ENCODE measurements around the gene GADL1. TPM values are rescaled to one million over a fixed set of nuclear protein-coding genes. Genes with fewer than 3 reads are reported as not detected.

GADL1 gene
- polyA plus RNA-seq, 1 experiment = not detected

- no peak for DNase-seq (ENCODE audit: low read depth, low spot score)
- no peaks in the 10 kb centered on the region for H3K27me3 ChIP-seq (ENCODE audit: control insufficient read depth, insufficient read depth, low read length)
- no peak overlapping the region for H3K4me3 ChIP-seq (ENCODE audit: low read depth, low read length)
- ChIA-PET CTCF (interaction anchor here (0.5 to 7.1 kb wide), 64 partner anchors 8 to 1672 kb away, joined by 3 to 100 read pairs (median 4); partner anchors contain the start of gene TGFBR2), POLR2A (no interaction called here)
- no peaks in the 10 kb centered on the region for H3K9me3 ChIP-seq (ENCODE audit: control insufficient read depth, insufficient read depth, low read length)
- TF ChIP-seq, protein P1, sequence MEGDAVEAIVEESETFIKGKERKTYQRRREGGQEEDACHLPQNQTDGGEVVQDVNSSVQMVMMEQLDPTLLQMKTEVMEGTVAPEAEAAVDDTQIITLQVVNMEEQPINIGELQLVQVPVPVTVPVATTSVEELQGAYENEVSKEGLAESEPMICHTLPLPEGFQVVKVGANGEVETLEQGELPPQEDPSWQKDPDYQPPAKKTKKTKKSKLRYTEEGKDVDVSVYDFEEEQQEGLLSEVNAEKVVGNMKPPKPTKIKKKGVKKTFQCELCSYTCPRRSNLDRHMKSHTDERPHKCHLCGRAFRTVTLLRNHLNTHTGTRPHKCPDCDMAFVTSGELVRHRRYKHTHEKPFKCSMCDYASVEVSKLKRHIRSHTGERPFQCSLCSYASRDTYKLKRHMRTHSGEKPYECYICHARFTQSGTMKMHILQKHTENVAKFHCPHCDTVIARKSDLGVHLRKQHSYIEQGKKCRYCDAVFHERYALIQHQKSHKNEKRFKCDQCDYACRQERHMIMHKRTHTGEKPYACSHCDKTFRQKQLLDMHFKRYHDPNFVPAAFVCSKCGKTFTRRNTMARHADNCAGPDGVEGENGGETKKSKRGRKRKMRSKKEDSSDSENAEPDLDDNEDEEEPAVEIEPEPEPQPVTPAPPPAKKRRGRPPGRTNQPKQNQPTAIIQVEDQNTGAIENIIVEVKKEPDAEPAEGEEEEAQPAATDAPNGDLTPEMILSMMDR (IDR thresholded peaks at IDR 0.05; ENCODE audit: low read depth, low read length) = no peak
- no peak overlapping the region for H3K27ac ChIP-seq (ENCODE audit: low read depth, low read length)
These were observed 201.8 kb downstream of the GADL1 start for GRCh38 chr3:30692498-30693130.

DNA sequence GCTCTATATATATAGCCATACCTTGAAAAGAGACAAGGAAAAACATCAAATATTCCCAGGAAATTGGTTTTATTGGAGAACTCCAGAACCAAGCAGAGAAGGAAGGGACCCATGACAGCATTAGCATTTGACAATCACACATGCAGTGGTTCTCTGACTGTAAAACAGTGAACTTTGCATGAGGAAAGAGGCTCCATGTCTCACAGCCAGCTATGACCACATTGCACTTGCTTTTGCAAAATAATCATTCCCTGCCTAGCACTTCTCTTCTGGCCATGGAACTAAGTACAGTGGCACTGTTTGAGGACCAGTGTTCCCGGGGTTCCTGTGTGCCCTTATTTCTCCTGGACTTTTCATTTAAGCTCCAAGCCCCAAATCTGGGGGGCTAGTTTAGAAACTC, 202.5 kb downstream of the GADL1 start:
- ChIA-PET CTCF (interaction anchor here (0.6 to 7.1 kb wide), 8 partner anchors 22 to 838 kb away, joined by 3 to 100 read pairs (median 4); no protein-coding TSS in a partner anchor), POLR2A (interaction anchor here (1.3 kb wide), 1 partner anchor 86 kb away, joined by 4 read pairs; the partner anchor contains the start of gene TGFBR2)
- Histone ChIP-seq H3K27me3 (ENCODE audit: control insufficient read depth, insufficient read depth, low read length) (no peaks in the 10 kb centered on the region), H3K27ac (ENCODE audit: low read depth, low read length) (no peak overlapping the region), H3K4me3 (ENCODE audit: low read depth, low read length) (no peak overlapping the region), H3K9me3 (ENCODE audit: control insufficient read depth, insufficient read depth, low read length) (no peaks in the 10 kb centered on the region)
- TF ChIP-seq, protein P1 (IDR thresholded peaks at IDR 0.05; ENCODE audit: low read depth, low read length) = no peak
- no peak for DNase-seq (ENCODE audit: low read depth, low spot score)

- no peaks in the 10 kb centered on the region for H3K27me3 ChIP-seq (ENCODE audit: control insufficient read depth, insufficient read depth, low read length)
- TF ChIP-seq, protein P1 (IDR thresholded peaks at IDR 0.05; ENCODE audit: low read depth, low read length) = no peak
- no peak overlapping the region for H3K4me3 ChIP-seq (ENCODE audit: low read depth, low read length)
- ChIA-PET CTCF (interaction anchor here (0.6 to 7.1 kb wide), 7 partner anchors 213 to 837 kb away, joined by 3 to 100 read pairs (median 4); no protein-coding TSS in a partner anchor), POLR2A (interaction anchor here (1.3 kb wide), 1 partner anchor 85 kb away, joined by 4 read pairs; the partner anchor contains the start of gene TGFBR2)
- no peak overlapping the region for H3K27ac ChIP-seq (ENCODE audit: low read depth, low read length)
- no peak for DNase-seq (ENCODE audit: low read depth, low spot score)
- H3K9me3 ChIP-seq (ENCODE audit: control insufficient read depth, insufficient read depth, low read length) = no peaks in the 10 kb centered on the region
These were observed 203.1 kb downstream of the GADL1 start for GRCh38 chr3:30691249-30691880.

DNA sequence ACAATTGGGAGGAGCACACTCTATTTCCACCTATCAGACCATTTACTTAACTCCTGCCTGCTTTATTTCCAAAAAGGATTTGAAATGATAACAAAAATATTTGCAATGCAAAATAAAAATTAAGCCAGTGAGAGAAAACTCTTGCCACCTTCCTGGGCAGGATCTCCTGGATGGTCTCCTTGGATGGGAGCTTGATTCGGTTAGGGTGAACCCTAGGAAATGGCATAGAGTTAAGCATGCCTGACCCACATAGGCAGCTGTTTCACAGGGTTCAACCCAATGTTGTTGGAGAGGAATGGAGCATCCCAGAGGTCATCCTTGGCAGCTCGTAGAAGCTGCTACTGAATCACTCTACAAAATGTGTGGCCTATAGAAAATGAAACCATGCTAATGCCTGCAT, 204.3 kb downstream of the GADL1 start:
- Histone ChIP-seq H3K27me3 (ENCODE audit: control insufficient read depth, insufficient read depth, low read length) (no peaks in the 10 kb centered on the region), H3K4me3 (ENCODE audit: low read depth, low read length) (no peak overlapping the region), H3K27ac (ENCODE audit: low read depth, low read length) (no peak overlapping the region), H3K9me3 (ENCODE audit: control insufficient read depth, insufficient read depth, low read length) (no peaks in the 10 kb centered on the region)
- POLR2A ChIA-PET = no interaction called here
- TF ChIP-seq, protein P1 (IDR thresholded peaks at IDR 0.05; ENCODE audit: low read depth, low read length) = no peak
- CTCF ChIA-PET = no interaction called here
- DNase-seq (ENCODE audit: low read depth, low spot score) = no peak
